Measurements from ENCODE around the gene PPP2R2C.

DNA sequence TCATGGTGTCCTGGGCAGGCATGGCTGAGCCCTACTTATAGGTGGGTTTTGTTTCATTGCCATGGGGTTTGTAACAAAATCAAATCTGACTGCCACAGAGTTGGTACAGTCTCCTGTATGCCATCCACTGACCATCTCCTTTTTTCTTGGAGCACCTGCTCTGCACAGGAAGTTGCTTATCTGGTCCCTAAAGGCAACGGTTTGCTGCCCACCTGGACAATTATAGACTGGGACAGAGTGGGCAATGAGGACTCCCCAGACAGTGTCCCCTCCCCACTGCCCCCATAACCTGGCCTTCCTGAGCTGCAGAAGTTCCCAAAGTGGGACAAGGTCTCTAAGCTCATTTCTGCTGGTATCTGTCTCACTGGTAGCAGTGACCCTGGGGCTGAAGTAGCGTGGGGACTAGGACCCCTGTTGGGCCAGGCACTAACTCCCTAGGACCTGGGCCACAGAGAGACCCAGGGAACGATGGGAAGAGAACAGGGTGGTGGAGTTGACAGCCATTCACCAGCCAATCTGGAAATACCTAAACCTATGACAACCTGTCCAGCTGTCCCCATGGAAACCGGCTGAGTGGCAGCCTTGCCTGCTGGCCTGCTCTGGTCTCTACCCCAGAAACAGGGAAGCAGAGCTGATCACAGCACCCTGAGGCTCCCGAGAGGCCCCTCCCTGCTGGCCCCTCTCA, 138.1 kb downstream of the PPP2R2C start:
- TF ChIP-seq, protein P1, sequence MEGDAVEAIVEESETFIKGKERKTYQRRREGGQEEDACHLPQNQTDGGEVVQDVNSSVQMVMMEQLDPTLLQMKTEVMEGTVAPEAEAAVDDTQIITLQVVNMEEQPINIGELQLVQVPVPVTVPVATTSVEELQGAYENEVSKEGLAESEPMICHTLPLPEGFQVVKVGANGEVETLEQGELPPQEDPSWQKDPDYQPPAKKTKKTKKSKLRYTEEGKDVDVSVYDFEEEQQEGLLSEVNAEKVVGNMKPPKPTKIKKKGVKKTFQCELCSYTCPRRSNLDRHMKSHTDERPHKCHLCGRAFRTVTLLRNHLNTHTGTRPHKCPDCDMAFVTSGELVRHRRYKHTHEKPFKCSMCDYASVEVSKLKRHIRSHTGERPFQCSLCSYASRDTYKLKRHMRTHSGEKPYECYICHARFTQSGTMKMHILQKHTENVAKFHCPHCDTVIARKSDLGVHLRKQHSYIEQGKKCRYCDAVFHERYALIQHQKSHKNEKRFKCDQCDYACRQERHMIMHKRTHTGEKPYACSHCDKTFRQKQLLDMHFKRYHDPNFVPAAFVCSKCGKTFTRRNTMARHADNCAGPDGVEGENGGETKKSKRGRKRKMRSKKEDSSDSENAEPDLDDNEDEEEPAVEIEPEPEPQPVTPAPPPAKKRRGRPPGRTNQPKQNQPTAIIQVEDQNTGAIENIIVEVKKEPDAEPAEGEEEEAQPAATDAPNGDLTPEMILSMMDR (IDR thresholded peaks at IDR 0.05): no peak
- TF ChIP-seq POLR2AphosphoS5 (IDR thresholded peaks at IDR 0.05) (no peak), POLR2A (IDR thresholded peaks at IDR 0.05; ENCODE audit: low read depth) (no peak), EP300 (IDR thresholded peaks at IDR 0.05) (no peak)
